ELF-1 (cell line): ENCODE measurements around the gene DUSP16.
A peak's percentile ranks its signal among the peaks of the same experiment; 100 is the strongest.
"Not testable (repeated sequence)": the region's sequence is repeated elsewhere in the genome, so short reads cannot be mapped to it uniquely, and the experiment has no call there.

ENCODE experiments used
- DNase-seq: peaks from one replicate; pipeline ENCODE4 v3.0.0-alpha.2; 2016; ENCODE audit warnings: low read depth, low spot score

DUSP16 gene

GRCh38 chr12:12585115-12585863 lies 22.6 kb upstream of the DUSP16 start:
- no peak for DNase-seq

- DNase-seq, result no peak
Measured at GRCh38 chr12:12583510-12584178, 21.0 kb upstream of the DUSP16 start.

GRCh38 chr12:12582895-12583303 lies 20.2 kb upstream of the DUSP16 start:
- no peak for DNase-seq

- DNase-seq, result no peak
Measured at GRCh38 chr12:12582193-12582881, 19.7 kb upstream of the DUSP16 start.

GRCh38 chr12:12580716-12581115 lies 18.1 kb upstream of the DUSP16 start:
- not testable (repeated sequence) for DNase-seq

- no peak for DNase-seq
Measured at GRCh38 chr12:12577786-12578185, 15.1 kb upstream of the DUSP16 start.

- DNase-seq, result no peak
Measured at GRCh38 chr12:12572659-12573058, 10.0 kb upstream of the DUSP16 start.

GRCh38 chr12:12565971-12566370 lies 3.3 kb upstream of the DUSP16 start:
- DNase-seq, result not testable (repeated sequence)

- no peak for DNase-seq
Measured at GRCh38 chr12:12564911-12565310, 2.2 kb upstream of the DUSP16 start.

- no peak for DNase-seq
Measured at GRCh38 chr12:12563290-12563928, 746 bp upstream of the DUSP16 start.

GRCh38 chr12:12562016-12562483 lies 613 bp downstream of the DUSP16 start:
- peak; percentile 35 for DNase-seq

- DNase-seq, result peak; percentile 58
Measured at GRCh38 chr12:12561371-12562015, 1.2 kb downstream of the DUSP16 start.

- DNase-seq, result peak; percentile 42
Measured at GRCh38 chr12:12560587-12561370, 1.9 kb downstream of the DUSP16 start.

GRCh38 chr12:12559719-12560296 lies 2.9 kb downstream of the DUSP16 start:
- no peak for DNase-seq

GRCh38 chr12:12558291-12558690 lies 4.4 kb downstream of the DUSP16 start:
- peak; percentile 3 for DNase-seq

GRCh38 chr12:12557733-12558132 lies 4.9 kb downstream of the DUSP16 start:
- no peak for DNase-seq

- DNase-seq, result no peak
Measured at GRCh38 chr12:12555656-12556055, 7.0 kb downstream of the DUSP16 start.

GRCh38 chr12:12553208-12553785 lies 9.4 kb downstream of the DUSP16 start:
- DNase-seq, result no peak

- no peak for DNase-seq
Measured at GRCh38 chr12:12551115-12551514, 11.5 kb downstream of the DUSP16 start.

- DNase-seq, result no peak
Measured at GRCh38 chr12:12550277-12550676, 12.4 kb downstream of the DUSP16 start.
